ENCODE data around the gene CEP112.
A peak's percentile ranks its signal among the peaks of the same experiment; 100 is the strongest.

CEP112 gene

DNA sequence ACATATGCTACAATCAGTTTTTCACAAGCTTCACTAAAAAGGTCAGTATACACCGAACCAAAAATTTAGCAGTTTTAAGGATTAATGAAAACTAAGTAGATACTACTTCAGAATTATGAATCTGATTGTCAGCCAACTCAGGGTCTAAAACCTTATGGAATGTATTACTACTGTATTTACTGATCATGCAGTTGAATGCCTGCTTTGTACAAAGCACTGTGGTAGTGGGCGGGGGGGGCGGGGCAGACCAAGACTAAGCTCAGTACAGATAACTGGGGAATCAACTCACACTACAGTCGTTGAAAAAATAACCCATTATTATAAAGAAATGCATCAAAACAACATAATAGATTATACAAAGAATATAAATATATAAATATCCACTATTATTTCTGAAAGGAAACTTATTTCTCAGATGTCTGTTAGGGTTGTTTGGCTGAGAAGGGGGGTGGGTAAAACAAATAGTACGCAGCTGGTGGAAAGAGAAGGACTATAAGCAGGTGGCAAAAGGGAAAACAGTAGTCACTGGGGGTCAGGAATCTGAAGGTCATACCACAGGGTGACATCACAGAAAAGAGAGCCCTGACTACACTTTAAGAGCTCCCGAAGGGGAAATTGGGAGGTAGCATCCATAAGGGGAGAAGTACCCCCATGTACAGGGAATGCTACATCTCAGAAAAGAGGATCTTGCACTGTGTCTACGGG, 521.1 kb downstream of the CEP112 start:
- no peak for DNase-seq
- intact Hi-C loops (cut with DNase I): no loop called here

DNA sequence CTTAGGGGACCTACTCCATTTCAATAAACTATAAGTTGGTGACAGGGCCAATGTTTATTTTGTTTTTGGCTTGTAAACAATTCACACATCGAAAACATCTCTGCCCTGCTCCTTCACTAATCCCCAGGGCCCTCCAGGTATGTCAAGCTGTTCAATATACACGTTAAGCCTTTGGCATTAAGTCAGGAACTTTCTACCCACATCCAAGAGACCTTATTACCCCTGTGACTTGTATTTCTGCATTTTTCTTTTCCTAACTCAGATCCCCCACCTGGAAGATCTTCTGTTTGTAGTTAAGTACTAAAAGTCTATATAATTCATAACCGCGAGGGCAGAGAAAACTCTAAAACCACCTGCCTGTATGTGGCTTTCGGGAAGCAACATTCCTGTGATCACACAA, 523.7 kb downstream of the CEP112 start:
- intact Hi-C loops (cut with DNase I): no loop called here
- DNase-seq: no peak

DNA sequence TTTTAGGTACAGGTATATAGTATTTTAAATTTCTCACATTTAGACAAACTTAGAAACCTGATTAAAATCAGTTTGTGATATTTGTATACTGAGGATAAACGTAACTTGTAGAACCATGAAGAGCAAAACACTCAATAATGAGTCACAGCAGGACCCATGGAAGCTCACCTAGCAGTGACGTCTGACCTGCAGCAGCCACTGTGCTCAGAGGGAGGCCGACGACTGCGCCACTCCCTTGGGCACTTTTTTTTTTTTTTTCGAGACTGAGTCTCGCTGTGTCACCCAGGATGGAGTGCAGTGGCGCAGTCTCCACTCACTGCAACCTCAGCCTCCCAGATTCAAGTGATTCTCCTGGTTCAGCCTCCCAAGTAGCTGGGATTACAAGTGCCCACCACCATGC, 524.3 kb downstream of the CEP112 start:
- no peak for DNase-seq
- intact Hi-C loops (cut with DNase I): no loop called here

DNA sequence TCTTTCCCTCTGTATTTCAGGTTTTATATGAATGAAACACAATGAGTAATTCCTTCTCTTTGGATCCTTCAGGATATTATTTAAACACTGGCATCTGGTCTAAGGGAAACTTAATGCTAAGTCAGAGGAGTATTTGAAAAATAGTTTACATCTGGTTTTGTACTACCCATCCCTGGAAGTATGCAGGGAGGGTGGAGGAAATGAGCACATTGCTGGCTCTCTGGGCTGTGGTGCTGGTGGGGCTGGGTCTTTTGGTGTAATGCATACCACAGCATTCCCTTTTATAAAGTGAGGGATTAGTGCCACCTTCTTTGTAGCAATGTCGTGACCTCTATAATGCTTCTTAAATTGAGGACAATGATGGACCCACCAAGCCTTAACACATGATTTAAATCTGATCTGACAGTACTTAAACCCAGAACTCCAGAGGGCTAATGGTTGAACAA, 525.0 kb downstream of the CEP112 start:
- no peak for DNase-seq
- intact Hi-C loops (cut with DNase I): no loop called here

DNA sequence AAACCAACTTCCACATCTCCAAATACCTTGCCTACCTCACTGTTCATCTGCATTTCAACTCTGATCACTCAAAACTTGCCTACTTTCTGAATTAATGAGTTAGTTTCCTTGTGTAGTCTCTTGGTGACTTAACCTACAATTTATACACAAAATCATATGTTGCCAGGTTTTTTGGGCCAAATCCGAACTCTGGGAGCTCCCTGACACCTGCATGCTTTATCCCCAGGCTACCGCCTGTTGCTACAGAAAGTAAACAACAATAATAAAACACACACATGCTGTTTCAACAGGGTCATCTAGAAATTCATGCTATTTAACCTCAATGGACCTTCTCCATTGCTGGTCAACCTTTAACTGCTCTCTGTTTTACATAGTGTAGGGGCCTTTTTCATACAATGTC, 526.0 kb downstream of the CEP112 start:
- DNase-seq: no peak
- intact Hi-C loops (cut with DNase I): no loop called here

DNA sequence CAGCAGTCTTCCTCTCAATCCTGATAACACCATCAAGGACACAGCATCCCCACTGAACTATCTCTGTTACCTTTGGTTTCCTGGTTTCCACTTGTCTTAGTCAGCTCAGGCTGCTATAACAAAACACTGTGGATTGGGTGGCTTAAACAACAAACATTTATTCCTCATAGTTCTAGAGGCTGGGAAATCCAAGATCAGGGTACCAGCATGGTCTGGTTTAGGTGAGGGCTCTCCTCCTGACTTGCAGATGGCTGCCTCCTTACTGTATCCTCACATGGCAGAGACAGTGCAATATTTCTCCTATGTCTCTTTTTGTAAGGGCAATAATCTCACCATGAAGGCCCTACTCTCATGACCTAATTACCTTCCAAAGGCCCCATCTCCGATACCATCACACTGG, 527.2 kb downstream of the CEP112 start:
- DNase-seq: no peak
- intact Hi-C loops (cut with DNase I): no loop called here

DNA sequence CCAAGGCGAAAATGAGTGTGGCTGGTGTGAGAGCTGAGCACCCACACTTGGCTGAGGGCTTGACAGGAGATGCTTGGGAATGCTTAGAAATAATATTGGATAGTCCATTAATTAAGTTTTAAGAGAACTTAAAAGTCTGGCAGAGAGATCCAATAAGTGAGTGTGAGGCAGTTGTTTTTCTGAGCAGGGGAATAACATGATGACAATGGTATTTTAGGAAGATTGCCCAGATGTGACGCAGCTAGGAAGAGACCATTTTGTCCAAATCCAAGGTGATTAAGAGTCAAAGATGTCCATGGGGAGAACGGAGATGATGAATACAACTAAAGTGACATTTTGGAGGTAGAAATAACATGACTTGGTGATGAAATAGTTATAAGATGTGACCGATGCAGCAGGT, 527.7 kb downstream of the CEP112 start:
- intact Hi-C loops (cut with DNase I): no loop called here
- DNase-seq: no peak

DNA sequence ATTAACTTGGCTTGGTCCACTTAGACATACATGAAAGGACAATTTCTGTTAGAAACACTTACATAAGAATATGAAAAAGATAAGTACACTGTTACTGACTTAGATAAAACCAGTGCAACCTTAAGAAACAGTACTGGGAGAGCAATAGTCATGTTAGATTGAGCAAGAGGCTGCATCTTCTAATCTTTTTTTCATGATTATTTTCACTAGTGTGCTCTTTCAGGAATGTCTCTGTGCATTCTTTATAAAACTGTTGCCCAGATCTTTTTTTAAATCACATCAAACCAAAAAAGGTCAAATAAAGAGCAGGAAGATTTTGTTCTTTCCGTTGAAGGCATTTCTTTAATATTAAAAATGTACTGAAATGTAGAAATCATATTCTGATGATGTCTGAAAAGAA, 529.7 kb downstream of the CEP112 start:
- DNase-seq: no peak
- intact Hi-C loops (cut with DNase I): no loop called here

DNA sequence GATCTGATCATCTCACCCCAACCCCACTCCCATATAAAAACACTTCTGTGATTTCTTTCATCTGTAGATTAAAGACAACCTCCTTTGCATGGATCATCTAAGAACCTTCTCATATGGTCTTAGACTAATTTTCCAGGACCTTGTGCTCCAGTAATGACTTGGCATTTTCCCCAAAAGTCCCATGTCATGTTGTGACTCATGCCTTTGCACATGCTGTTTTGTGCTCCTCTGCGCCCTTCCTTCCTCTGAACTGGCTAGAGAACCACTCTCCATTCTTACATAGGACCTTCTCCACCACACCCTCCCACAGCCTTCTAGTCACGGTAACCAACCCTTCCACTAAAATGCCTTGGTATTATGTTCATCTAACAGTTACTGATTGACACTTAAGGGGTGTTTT, 531.0 kb downstream of the CEP112 start:
- intact Hi-C loops (cut with DNase I): no loop called here
- DNase-seq: no peak

DNA sequence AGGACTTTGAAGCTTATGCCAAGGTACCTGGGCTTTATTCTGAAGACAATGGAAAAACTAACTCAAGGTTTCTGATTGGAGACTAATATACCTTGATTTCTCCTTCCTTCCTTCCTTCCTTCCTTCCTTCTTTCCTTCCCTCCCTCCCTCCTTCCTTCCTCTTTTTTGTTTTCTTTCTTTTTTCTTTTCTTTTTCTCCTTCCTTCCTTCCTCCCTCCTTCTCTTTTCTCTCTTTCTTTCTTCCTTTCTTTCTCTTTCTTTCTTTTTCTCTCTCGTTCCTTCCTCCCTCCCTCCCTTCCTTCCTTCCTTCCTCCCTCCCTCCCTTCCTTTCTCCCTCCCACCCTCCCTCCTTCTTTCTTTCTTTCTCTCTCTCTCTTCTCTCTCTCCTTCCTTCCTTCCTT, 531.9 kb downstream of the CEP112 start:
- DNase-seq: no peak
- intact Hi-C loops (cut with DNase I): no loop called here

DNA sequence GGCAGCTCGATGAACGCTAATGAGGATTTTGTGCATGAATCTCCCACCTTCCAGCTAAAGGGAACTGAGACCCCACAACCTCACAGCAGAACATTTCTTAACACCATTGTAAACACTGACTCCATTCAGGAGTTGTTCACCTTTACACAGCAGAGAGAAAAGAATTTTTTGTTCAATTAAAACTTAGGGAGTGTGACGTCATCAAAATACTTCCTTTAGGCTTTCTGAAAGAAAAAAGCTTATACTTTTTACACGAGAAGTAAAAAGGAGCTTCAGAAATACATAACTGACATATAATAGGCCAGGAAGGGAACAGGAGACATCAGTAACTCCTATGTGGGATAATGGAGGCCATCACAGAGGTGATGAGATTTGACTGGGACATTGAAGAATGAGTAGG, 532.4 kb downstream of the CEP112 start:
- intact Hi-C loops (cut with DNase I): no loop called here
- no peak for DNase-seq

DNA sequence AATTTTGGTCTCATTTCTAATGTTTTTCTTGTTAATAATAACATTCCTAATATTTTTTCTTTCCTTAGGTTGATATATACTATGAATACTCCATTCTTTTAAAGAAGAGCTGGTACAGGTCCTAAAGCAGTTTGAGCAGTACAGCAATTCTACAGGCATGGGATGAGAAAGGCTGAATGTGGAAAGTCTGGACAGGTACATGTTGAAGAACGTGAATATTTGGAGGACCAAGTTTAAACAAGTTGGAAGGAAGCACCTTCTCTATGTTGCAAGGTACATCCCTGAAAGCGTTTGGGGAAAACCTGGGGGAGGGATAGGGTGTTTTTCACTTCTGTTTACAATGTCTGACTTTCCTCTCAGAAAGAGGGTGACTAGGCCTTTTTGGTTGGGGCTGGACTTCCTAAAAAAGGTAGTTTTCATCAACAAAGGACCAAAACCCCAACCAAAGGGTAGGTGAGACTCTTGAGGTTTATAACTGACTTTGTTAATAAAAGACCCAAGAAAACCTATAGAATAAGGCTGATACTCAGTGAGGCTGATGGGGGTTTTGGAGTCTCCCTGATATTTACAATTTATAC, 534.6 kb downstream of the CEP112 start:
- intact Hi-C loops (cut with DNase I): no loop called here
- no peak for DNase-seq

DNA sequence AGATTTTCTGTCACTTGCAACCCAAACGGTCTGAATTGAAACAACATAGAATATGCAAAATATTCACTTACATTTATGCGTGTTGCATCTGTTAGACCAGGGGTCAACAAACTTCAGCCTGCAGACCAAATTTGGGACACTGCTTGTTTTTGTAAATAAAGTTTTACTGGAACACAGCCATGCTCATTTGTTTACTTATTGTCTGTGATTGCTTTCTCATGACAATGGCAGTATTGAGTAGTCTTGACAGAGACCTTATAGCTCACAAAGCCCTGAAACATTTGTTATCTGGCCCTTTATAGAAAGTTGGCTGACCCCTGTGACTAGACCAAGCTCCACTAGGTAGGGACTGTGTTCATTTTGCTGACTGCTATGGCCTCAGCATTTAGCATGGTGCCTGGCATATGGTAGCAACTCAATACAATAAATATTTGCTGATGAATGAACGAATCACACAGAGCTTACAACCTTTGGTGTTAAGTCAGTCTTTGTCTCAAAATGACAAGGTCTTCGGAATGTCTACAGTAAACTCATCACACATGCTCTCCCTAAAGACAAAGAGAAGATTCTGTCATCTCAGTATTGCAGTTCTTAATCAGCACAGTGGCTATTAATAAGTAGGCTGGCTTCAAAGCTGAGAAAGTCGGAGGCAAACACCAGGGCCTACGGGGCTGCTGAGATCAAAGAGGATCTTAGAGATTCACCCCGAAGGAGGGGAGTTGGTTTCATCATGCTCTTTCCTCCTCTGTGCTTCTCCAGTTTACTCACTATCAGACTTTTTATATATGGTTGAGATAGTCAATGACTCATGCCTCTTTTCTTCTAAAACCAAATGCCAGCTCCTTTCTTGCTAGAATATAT, 535.3 kb downstream of the CEP112 start:
- no peak for DNase-seq
- intact Hi-C loops (cut with DNase I): no loop called here

DNA sequence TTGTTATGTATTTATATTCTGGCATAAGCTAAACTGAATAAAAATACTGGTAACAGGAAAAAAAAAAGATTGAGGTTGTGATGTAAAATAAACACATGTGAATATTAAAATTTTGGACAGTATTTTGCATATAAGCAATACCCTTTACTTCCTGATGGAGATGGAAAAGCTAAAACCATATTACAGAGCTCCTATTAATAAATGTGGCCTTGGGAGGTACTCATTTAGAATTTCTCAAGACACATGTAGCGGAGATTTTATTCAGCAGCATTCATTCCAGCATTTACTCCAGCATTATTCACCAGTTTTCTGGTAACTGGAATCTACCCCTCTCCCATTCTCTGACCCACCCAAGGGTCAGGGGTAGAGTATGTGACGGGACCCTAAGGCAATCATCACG, 536.2 kb downstream of the CEP112 start:
- intact Hi-C loops (cut with DNase I): no loop called here
- DNase-seq: no peak

DNA sequence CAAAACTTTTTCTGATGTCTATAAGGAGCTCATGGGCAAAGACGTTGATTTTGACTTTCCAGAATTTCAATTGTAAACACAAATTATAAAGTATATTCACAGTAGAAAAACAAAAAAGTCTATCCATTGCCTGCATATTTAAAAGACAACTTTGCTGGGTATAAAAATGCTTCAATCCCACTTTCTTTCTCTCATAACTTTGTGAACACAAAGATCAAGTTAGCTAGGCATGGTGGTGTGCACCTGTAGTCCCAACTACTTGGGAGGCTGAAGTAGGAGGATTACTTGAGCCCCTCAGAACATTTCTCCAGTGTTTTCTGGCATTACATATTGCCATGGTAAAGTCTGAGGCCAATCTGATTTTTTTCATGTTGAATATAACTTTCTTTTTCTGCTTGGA, 547.4 kb downstream of the CEP112 start:
- intact Hi-C loops (cut with DNase I): no loop called here

DNA sequence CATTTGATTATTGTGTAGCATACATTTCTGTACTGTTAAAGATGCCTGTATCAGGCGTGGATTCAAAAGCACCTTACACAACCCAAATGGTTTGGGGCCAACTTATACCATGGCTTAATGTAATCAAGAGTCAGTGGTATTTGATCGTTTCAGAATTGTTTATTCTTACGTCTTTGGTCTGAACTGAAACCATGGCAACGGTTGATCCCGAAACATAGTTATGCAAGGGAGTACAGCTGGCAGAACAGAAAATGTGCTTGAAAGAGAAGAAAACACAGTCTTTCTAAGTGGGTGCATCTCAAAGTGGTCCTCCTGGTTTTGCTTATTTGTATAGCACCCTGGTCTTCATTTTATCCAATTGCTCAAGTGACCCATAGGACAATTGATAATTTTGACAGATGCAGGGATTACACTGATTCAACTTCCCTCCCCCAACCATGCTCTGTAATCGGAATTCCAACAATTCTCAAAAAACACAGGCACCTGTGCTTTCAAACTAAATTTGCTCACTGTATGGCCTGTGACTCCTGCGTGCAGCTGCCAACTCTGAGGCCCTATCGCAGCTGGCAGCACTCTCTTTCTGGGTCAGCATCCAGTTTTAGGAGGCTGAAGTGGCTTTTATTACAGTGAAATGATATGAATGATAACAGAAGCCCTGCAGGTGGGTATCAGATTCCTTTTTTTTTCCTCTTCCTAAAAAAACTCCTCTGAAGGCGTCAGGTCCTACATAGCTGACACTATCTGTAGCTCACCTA, 553.5 kb downstream of the CEP112 start:
- intact Hi-C loops (cut with DNase I): no loop called here
- peak in 1 of 10 donors; percentile 19 for DNase-seq

More for the DNA sequence above, 547.4 kb downstream of the CEP112 start:
- no peak for DNase-seq

DNA sequence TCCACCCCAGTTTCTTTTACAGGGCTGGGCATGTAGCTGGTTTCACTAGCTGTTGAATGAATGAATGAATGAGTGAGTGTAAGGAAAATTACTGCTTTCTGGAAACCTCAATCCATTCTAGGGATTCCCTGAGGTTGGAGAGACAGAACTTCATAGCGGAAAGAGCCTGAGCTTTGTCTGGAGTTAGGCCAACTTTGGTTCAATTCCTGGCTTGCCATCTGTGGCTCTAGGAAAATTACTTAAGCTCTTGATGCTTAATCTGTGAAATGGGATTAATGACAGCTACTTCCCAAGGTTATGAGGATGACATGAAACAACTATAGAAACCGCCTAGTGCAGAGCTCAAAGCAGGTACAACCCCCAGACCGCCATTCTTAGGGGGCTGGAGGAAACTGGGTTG, 554.1 kb downstream of the CEP112 start:
- DNase-seq: no peak
- intact Hi-C loops (cut with DNase I): no loop called here

DNA sequence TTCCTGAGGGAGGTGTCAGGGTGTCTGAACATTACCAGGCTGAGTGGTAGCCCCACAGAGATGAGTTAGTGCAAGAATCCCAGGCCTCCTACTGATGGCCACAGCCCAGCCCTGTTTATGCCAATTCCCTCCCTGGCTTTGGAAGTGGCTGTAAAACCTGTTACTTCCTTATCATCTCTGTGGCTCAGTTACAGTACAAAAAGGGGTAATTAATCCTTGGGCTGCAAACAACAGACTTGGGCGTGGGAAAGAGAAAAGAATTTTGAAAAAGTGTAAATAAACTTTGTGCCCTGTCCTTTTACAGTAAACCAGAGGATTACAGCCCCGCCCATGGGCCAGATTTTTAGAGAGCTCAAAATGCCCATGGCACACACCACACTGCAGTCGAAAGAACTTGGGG, 557.4 kb downstream of the CEP112 start:
- intact Hi-C loops (cut with DNase I): no loop called here
- DNase-seq: no peak

DNA sequence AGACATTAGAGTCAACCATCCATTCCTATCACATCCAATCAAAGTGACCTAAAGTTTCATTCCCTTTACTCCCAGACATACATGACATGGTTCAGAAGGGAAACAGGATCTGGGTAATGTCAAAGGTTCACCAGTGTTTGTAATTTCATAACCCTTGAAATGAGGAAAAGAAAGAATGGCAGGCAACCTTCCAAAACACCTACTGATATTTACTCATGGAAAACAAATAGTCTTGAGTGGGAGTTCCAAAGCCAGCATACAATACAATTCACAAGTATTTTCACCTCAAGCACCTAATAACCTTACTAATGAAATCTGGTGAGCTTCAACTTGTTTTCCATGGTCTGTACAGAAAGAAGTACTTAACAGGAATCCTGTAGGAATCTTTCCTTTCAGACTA, 557.9 kb downstream of the CEP112 start:
- intact Hi-C loops (cut with DNase I): no loop called here
- DNase-seq: no peak

DNA sequence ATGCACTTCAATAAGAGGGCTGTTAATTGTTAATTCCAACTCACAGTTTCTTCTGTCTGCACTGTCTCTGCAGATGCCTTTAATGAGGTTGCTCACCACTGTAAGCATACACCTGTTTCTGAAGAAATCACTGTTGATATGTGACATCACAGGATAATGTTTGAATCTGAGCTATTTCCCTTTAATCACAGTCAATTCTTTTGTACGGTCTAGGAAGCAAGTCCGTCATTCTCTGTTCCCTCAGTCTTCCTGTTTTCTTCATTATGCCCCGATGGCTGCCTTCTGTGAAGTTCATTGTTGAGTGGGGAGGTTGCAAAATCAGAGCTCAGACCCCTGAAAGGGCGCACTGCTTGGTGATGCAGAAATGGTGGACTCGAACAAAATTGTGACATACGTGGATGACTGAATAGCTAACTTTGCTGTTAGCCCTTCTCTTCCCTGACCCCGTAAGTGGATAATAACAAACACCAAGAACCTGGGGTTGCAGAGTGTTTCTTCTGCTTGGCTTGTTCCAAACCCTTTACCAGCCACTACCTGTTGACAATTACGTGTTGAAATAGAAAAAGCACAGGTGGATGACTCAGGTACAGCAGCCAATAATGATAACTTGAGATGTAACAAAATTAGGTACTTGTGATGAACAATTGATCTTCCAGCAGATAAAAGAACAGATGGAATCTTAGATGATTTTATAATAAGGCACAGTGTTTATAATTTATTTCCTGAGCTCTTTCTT, 558.6 kb downstream of the CEP112 start:
- DNase-seq: no peak
- intact Hi-C loops (cut with DNase I): no loop called here

Data from posterior cingulate gyrus (tissue), 11 donors.